ENCODE measurements around the gene OPA3.
A peak's percentile ranks its signal among the peaks of the same experiment; 100 is the strongest.

Gene OPA3

DNA sequence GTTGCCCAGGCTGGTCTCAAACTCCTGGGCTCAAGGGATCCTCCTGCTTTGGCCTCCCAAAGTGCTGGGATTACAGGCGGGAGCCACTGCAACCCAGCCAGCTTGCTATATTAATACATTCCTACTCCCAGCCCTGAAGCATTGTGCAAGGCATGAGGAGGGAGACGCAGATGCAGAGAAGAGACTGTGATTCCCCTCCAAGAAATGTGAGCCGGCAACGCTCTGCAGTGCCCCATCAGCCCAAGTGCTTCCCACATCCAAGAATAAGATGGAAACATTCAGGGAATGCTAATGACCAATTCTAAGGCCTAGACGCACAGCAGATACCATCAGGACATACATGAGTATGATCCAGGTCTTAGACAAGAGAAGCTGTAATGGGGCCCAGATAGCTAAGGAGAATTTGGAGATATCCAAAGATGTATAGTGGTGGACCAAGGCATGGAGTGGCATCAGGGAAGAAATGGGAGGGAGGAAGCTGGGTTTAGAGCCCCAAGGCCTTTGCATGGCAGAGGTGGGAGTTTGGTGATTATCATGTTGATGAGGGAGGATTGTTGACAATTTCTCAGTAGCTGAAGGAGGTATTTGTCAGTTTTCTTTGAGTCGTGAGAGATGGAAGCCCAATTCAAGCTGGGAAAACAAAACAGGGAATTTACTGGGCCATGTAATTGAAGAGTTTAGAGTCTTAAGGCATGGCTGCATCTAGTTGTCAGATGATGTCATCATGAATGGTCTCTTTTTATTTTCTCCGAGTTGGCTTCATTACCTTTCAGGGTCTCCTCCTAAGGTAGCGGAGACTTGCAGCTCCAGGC lies 83.5 kb downstream of the OPA3 start:
- DNase-seq: no peak

DNA sequence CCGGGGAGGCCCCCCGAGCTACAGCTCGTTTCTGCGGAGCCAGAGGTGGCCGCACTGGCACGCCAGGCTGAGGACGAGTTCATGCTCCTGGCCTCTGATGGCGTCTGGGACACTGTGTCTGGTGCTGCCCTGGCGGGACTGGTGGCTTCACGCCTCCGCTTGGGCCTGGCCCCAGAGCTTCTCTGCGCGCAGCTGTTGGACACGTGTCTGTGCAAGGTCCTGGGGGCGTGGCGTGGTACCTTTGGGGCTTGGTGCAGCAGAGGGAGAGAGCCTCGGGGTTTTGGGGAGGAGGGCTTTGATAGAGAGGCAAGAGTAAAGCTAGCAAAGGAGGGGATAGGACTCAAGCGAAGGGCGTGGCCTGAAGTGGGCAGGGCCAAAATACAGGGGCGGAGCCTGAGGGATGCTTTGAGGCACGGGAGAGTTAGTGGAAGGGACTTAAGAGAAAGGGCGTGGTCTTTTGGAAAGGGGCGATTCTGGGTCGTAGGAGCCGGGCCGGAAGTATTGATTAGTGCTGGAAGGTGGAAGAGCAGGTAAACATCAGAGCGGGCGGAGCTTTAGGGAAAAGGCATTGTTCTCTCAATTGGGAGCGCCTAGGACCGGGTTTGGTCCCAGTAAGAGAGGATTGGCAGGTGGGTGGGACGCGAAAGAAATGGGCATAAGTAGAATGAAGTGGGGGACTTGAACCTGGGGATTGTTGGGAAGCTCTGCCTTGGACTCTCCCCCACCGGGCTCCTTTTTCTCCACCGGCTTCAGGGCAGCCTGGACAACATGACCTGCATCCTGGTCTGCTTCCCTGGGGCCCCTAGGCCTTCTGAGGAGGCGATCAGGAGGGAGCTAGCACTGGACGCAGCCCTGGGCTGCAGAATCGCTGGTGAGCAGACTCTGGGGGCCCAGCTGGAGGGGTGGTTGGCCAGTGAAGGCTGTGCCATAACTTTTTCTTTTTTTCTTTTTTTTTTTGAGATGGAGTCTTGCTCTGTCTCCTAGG lies 85.1 kb downstream of the OPA3 start:
- DNase-seq: peak; percentile 78

- peak; percentile 78 for DNase-seq
Measured at GRCh38 chr19:45498411-45499195, 86.0 kb downstream of the OPA3 start, which contains the start of gene PPM1N. TSS of gene PPM1N (plus strand) at chr19:45498443. CDS start at chr19:45498473, 30 bp downstream.

DNA sequence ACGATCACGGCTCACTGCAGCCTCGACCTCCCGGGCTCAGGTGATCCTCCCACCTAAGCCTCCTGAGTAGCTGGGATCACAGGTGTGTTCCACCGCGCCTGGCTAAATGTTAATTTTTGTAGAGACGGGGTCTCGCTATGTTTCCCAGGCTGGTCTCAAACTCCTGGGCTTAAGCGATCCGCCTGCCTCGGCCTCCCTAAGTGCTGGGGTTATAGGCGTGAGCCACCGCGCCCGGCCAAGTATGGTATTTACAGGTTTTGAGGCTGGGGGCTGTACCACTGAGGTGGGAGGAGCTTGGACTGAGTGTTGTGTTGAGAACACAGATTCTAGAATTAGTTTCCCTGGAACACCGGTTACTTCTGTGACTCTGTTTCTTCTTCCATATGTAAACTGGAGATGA lies 86.8 kb downstream of the OPA3 start:
- no peak for DNase-seq

- DNase-seq: peak; percentile 48
Measured at GRCh38 chr19:45496349-45496953, 88.2 kb downstream of the OPA3 start.

DNA sequence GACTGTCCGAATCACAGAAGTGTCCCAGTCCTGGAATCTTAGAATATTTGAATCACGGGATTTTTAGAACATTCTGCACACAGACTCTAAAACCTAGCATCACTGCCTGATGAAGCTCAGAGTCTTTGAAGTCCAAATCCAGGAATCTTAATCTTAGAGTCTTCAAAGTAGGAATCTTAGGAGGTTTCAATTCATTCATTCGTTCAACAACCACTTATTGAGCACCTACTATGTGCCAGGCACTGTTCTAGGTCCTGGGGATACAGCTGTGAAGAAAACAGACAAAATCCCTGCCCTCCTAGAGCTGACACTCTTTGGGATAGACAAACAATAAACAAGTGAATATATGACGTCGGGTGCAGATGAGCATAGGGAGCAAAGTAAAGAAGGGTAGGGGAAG lies 89.4 kb downstream of the OPA3 start:
- no peak for DNase-seq

DNA sequence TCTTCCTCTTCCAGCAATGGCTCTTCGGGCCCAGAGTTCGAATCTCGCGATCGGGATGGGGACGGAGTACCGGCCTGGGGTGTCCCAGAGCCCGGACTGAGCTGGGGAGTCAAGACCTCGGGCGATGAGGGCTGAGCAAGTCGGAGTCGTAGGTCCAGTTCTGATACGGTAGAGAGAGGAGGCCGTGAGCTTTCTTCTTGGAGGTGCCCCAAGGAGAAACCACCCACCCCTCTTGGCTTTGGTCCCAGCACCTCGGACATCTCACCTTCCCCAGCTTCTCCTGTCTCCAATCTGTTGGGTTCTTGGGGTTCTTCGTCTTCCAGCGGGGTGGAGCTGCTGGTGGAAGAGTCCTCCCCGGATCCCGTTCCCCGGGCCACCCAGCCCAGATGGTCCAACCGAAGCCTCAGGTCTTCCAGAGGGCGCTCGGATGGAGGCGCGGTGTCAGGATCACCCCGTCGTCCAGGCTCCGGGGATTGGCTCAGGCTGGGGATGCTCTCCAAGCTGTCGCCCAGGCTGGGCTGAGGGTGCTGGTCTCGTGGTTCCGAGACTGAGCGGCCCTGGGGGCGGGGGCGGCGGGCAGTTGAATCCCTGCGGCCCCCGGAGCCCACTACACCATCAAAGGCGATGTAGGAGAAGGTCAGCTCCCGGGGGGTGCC lies 90.2 kb downstream of the OPA3 start:
- DNase-seq: no peak

GRCh38 chr19:45492627-45493470 lies 91.8 kb downstream of the OPA3 start:
- no peak for DNase-seq

DNA sequence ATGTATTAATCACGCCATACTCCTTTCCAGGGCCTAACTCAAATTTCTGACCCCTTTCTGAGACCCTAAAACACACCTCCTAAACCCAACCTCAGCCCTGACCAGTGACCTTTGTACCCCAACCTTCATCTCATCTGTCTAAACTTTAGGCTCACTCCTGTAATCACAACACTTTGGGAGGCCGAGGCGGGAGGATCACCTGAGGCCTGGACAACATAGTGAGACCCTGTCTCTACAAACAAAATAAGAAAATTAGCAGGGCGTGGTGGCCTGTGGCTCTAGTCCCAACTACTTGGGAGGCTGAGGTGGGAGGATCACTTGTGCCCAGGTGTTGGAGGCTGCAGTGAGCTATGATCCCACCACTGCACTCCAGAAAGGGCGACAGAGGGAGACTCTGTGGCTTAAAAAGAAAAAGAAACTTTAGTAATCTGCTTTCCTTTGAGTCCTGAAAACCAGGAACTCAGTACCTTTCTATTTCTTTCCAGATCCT lies 92.4 kb downstream of the OPA3 start:
- DNase-seq: no peak

- DNase-seq: no peak
Measured at GRCh38 chr19:45489216-45489855, 95.3 kb downstream of the OPA3 start.

DNA sequence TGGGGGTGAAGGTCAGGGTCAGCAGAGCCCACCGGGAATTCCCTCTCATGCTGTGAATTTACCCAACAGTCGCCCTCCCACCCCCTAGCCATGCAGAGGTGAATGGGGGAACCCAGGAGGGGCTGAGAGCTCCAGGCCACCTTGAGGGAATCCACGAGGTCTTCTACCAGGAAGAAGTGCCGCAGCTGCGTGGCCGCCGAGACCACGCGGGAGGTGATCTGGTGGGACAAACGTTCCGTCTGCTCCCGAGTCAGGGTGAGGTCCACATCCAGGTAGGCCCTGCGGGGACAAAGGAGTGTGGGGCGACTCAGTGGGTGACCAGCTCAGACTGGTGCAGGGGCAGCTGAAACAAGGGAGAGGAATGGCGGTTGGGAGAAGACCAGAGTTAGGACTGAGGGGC lies 95.9 kb downstream of the OPA3 start:
- DNase-seq: no peak

DNA sequence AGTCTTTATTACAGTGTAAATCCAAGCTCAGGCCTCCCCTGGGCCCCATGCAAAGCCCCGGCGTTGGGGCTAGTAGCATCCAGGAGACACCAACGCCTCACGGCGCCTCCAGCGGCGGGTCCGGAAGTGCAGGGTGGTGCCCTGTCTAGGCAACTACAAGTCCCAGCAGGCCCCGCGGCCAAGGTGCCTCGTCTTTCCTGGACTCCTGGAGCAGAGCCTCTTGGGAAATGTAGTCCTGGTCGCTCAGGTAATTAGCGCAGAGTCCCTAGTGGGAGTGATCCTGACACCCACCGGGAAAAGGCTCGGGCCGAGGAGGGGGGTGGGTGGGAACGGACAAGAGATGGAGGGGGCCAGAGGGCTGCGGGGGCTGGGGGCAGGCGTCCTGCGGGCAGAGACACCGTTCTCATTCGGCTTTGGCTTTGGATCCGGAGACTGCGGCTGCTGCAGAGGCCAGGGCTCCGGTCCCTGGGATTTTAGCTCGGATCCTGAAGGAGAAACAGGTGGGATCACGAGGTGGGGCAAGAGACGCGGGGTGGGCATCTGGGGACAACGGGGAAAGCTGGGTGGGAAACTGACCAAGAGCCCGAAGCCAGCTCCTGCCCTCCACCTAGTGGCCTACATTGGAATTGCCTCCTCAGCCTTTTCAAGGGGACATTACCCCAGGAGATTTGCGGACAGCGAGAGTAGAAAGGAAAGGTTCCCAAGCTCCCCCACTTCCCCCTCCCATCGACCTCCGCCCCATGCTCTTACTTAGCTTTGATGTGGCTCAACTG lies 99.1 kb downstream of the OPA3 start:
- DNase-seq: peak; percentile 99

GRCh38 chr19:45484273-45484945 lies 100.2 kb downstream of the OPA3 start:
- DNase-seq: no peak

DNA sequence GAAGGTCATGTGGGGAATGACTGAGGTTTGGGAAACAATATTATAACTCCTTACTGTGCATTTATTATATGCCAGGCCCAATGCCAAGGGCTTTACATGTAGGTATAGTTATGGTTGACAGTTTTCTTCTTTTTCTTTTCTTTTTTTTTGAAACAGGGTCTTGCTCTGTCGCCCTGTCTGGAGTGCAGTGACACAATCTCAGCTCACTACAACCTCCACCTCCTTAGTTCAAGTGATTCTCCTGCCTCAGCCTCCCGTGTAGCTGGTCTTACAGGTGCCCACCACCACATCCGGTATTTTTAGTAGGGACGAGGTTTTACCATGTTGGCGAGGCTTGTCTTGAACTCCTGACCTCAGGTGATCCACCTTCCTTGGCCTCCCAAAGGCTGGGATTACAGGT lies 101.6 kb downstream of the OPA3 start:
- DNase-seq: no peak

GRCh38 chr19:45478454-45479238 lies 106.0 kb downstream of the OPA3 start:
- DNase-seq: peak; percentile 92

GRCh38 chr19:45477713-45478453 lies 106.7 kb downstream of the OPA3 start:
- peak; percentile 53 for DNase-seq

Data from stimulated activated CD4-positive, alpha-beta T cell treated with anti-CD3 and anti-CD28 coated beads, Interleukin-15, amount 100 ng/mL, for 24 hours (primary cell).